BJ (cell line): ENCODE measurements around the gene MLLT3. TPM values are rescaled to one million over a fixed set of nuclear protein-coding genes. Genes with fewer than 3 reads are reported as not detected.

Experiments used
- CTCF ChIA-PET: fragments of 350-600 bp; formaldehyde crosslinking; extraction: SDS; loops from one replicate; lab custom pipeline; 2021; ENCODE audit warnings: antibody characterized with exemption, inconsistent platforms; lab: Yijun Ruan, JAX
- POLR2A ChIA-PET: fragments of 300-600 bp; sonication (Branson Sonifier 250); formaldehyde crosslinking; extraction: SDS; loops from one replicate; lab custom pipeline; 2021; ENCODE audit warnings: antibody characterized with exemption; lab: Charles Lee
- DNase-seq: peaks from one replicate; pipeline ENCODE4 v3.0.0-alpha.2; 2011; ENCODE audit warnings: low read depth
- H3K27me3 ChIP-seq: 2 replicates; pipeline ENCODE4 v1.6.0; 2011; ENCODE audit warnings: low read length; ENCODE audit not compliant: control insufficient read depth, insufficient read depth
- H3K36me3 ChIP-seq: 2 replicates; pipeline ENCODE4 v1.5.1; 2011; ENCODE audit warnings: low read length; ENCODE audit not compliant: control insufficient read depth, insufficient read depth
- H3K4me3 ChIP-seq: 2 replicates; pipeline ENCODE4 v1.5.1; 2011; ENCODE audit warnings: low read depth, mild to moderate bottlenecking, control low read depth, low read length
- polyA plus RNA-seq: library from polyadenylated mRNA; depleted of rRNA; stranded (reverse); fragments of >200 nt; gene quantifications from 2 replicates; pipeline ENCODE4 v1.2.3, GENCODE V29; 2011
- TF ChIP-seq, protein P1 (sequence below): IDR thresholded peaks from 2 replicates; pipeline ENCODE4 v1.5.1; 2011; ENCODE audit warnings: low read depth, mild to moderate bottlenecking, control low read depth, inconsistent platforms, low read length, moderate library complexity; ENCODE audit not compliant: insufficient read depth

MLLT3 gene
- polyA plus RNA-seq, 1 experiment = 13.8 TPM

DNA sequence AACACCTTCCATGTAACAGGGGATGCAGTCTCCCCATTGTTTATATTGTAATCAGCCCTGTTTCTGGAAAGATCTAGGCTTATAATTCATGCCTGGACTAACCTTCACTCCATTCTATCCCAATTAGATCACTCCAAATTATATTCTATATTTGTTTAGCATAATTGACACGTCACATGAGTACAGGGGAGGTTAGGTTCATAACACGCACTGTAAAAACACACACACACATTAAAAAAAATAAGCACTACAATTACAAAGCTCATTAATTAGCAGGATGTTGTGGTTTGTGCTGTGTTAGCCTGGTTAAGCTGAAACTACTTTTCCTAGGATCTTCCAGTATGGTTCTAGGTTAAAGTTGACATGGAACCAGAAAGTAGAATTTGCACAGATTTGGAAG is 126.0 kb downstream of the MLLT3 start:
- ChIA-PET POLR2A (no interaction called here), CTCF (no interaction called here)
- no peak for DNase-seq
- TF ChIP-seq, protein P1, sequence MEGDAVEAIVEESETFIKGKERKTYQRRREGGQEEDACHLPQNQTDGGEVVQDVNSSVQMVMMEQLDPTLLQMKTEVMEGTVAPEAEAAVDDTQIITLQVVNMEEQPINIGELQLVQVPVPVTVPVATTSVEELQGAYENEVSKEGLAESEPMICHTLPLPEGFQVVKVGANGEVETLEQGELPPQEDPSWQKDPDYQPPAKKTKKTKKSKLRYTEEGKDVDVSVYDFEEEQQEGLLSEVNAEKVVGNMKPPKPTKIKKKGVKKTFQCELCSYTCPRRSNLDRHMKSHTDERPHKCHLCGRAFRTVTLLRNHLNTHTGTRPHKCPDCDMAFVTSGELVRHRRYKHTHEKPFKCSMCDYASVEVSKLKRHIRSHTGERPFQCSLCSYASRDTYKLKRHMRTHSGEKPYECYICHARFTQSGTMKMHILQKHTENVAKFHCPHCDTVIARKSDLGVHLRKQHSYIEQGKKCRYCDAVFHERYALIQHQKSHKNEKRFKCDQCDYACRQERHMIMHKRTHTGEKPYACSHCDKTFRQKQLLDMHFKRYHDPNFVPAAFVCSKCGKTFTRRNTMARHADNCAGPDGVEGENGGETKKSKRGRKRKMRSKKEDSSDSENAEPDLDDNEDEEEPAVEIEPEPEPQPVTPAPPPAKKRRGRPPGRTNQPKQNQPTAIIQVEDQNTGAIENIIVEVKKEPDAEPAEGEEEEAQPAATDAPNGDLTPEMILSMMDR = no peak
- Histone ChIP-seq H3K36me3 (no peaks in the 10 kb centered on the region), H3K27me3 (no peaks in the 10 kb centered on the region), H3K4me3 (no peak overlapping the region)

DNA sequence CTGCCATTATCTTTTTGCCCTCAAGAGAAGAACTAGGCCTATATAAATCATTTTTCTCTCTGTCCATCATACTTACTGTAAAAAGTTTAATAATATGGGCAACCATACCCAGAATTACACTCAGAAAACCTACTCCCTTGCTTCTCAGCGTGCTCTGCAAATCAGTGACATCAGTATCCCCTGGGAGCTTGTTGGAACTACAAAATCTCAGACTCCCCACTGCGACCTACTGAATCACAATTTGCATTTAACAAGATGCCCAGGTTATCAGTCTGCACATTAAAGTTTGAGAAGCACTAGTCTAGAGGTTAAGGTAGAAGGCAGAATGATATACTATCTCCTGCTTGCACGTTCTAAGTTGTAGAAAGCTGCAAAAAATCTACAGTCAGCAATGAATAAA is 127.2 kb downstream of the MLLT3 start:
- CTCF ChIA-PET = no interaction called here

DNA sequence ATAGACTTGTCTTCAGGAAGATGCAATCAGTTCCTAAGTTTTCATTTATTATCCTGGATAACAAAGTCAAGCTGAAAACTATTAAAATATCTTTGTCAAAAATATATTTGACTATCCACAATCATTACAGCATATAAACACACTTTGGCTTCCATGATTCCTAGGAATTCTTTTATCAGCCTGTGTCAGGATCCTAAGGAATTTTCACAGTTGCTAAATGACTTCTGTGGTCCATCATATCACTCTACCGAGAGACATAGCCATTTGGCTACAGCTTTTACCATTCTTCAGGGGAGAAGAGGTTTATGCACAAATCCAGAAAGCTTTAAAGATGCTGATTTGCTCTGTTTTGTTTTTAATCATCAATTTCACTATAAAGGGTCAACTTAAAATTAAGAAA is 128.3 kb downstream of the MLLT3 start:
- ChIA-PET POLR2A (interaction anchor here (1.1 kb wide), 1 partner anchor 68 kb away, joined by 4 read pairs; no protein-coding TSS in a partner anchor), CTCF (no interaction called here)
- no peak for DNase-seq
- TF ChIP-seq, protein P1 = no peak
- no peaks in the 10 kb centered on the region for H3K27me3 ChIP-seq
- H3K4me3 ChIP-seq = no peak overlapping the region
- no peaks in the 10 kb centered on the region for H3K36me3 ChIP-seq

More for the DNA sequence above, 127.2 kb downstream of the MLLT3 start:
- TF ChIP-seq, protein P1 = no peak
- Histone ChIP-seq H3K4me3 (no peak overlapping the region), H3K36me3 (no peaks in the 10 kb centered on the region), H3K27me3 (no peaks in the 10 kb centered on the region)
- no peak for DNase-seq
- POLR2A ChIA-PET = interaction anchor here (1.1 kb wide), 1 partner anchor 69 kb away, joined by 4 read pairs; no protein-coding TSS in a partner anchor

DNA sequence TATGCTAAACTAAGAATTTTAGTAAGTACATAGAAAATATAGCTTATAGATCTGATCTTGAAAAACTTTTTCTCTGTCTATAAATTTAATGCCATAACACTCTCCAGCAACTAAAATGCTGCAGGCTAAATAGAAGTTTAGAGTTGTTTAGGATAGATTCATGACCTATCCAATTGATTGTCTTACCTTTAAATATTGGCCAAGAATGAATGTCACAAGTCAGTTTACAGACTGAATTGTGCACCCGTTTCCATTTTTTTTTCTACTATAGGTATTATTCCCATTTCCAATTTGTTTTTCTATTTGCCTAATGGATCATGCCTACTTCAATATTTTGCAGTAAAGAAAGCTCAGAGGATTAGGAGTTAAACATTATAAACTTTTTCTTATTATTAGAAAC is 129.5 kb downstream of the MLLT3 start:
- CTCF ChIA-PET = no interaction called here
- Histone ChIP-seq H3K4me3 (no peak overlapping the region), H3K36me3 (no peaks in the 10 kb centered on the region), H3K27me3 (no peaks in the 10 kb centered on the region)
- DNase-seq = no peak
- TF ChIP-seq, protein P1 = no peak
- POLR2A ChIA-PET = no interaction called here

- ChIA-PET POLR2A (no interaction called here), CTCF (interaction anchor here (1.0 kb wide), 1 partner anchor 135 kb away, joined by 3 read pairs; no protein-coding TSS in a partner anchor)
- no peak overlapping the region for H3K4me3 ChIP-seq
- no peaks in the 10 kb centered on the region for H3K36me3 ChIP-seq
- TF ChIP-seq, protein P1 = no peak
- no peak for DNase-seq
- H3K27me3 ChIP-seq = no peaks in the 10 kb centered on the region
Observed at GRCh38 chr9:20491612-20492011, 130.7 kb downstream of the MLLT3 start.
